MM.1S (cell line): ENCODE data around the gene MROH2A.

Experiments used
- DNase-seq: peaks from one replicate; pipeline ENCODE4 v3.0.0-alpha.2; 2015
- H2AFZ ChIP-seq: fragments of 300-600 bp; sonication (generic); 2 replicates; pipeline ENCODE4 v1.6.0; 2016; ENCODE audit warnings: antibody characterized with exemption, low read length
- H3F3A ChIP-seq: fragments of 300-600 bp; sonication (generic); 2 replicates; pipeline ENCODE4 v1.6.1; 2016; ENCODE audit warnings: mild to moderate bottlenecking, antibody characterized with exemption, low read length, moderate library complexity, mixed read lengths; ENCODE audit not compliant: insufficient read depth
- H3K27ac ChIP-seq: fragments of 300-600 bp; sonication (generic); 2 replicates; pipeline ENCODE4 v1.5.1; 2016; ENCODE audit warnings: mild to moderate bottlenecking, low read length
- H3K27me3 ChIP-seq: fragments of 300-600 bp; sonication (generic); replicated peaks from 2 replicates; pipeline ENCODE4 v1.6.0; 2016; ENCODE audit warnings: low read length; ENCODE audit not compliant: insufficient read depth
- H3K36me3 ChIP-seq: fragments of 300-600 bp; sonication (generic); replicated peaks from 2 replicates; pipeline ENCODE4 v1.6.1; 2016; ENCODE audit warnings: mild to moderate bottlenecking, low read length, mixed read lengths; ENCODE audit not compliant: insufficient read depth
- H3K4me1 ChIP-seq: fragments of 300-600 bp; sonication (generic); 2 replicates; pipeline ENCODE4 v1.6.1; 2016; ENCODE audit warnings: low read length, mixed read lengths
- H3K4me2 ChIP-seq: fragments of 300-600 bp; sonication (generic); 2 replicates; pipeline ENCODE4 v1.6.0; 2016; ENCODE audit warnings: low read depth, low read length
- H3K4me3 ChIP-seq: fragments of 300-600 bp; sonication (generic); 2 replicates; pipeline ENCODE4 v1.5.1; 2016; ENCODE audit warnings: low read length, mixed read lengths
- H3K79me2 ChIP-seq: fragments of 300-600 bp; sonication (generic); 2 replicates; pipeline ENCODE4 v1.6.1; 2016; ENCODE audit warnings: mixed run types, low read length, mixed read lengths
- H3K9ac ChIP-seq: fragments of 300-600 bp; sonication (generic); 2 replicates; pipeline ENCODE4 v1.6.1; 2016; ENCODE audit warnings: low read length, mixed read lengths
- H3K9me2 ChIP-seq: fragments of 300-600 bp; sonication (generic); replicated peaks from 2 replicates; pipeline ENCODE4 v1.6.1; 2016; ENCODE audit warnings: mild to moderate bottlenecking, low read length, mixed read lengths; ENCODE audit not compliant: insufficient read depth
- H3K9me3 ChIP-seq: fragments of 300-600 bp; sonication (generic); replicated peaks from 2 replicates; pipeline ENCODE4 v1.6.1; 2016; ENCODE audit warnings: mild to moderate bottlenecking, low read length, mixed read lengths; ENCODE audit not compliant: insufficient read depth
- H4K20me1 ChIP-seq: fragments of 300-600 bp; sonication (generic); 2 replicates; pipeline ENCODE4 v1.6.1; 2016; ENCODE audit warnings: mild to moderate bottlenecking, low read length, moderate library complexity, mixed read lengths; ENCODE audit not compliant: insufficient read depth
- CTCF ChIP-seq: fragments of 300-600 bp; sonication (generic); IDR thresholded peaks from 2 replicates; pipeline ENCODE4 v1.5.1; 2016; ENCODE audit warnings: antibody characterized with exemption, low read length, mixed read lengths
- EZH2 ChIP-seq: fragments of 300-600 bp; sonication (generic); optimal IDR thresholded peaks from 2 replicates; pipeline ENCODE3; 2017; ENCODE audit warnings: low read depth, mild to moderate bottlenecking, antibody characterized with exemption, low read length, mixed read lengths
- EZH2phosphoT487 ChIP-seq: fragments of 300-600 bp; sonication (generic); IDR thresholded peaks from 2 replicates; pipeline ENCODE4 v1.6.1; 2018; ENCODE audit warnings: antibody characterized with exemption, low read length

MROH2A gene

DNA sequence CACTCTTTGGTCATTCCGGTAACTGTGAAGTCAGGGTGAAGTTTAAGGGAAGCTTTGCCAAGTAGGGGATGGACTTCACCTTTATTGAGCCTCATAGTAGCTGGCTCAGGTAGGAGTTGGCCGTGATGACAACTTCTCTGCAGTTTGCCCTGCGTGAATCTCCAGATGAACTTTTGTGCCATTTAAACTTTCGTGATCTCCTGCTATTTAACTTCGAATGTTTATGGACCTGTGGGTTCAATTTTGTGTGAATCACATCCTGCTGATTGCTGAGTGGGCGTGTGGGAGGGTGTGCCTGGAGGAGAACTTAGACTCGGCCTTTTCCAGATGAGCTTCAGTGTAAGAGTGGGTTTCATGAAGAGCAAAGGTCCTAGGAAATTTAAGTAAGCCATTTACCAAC lies 13.9 kb upstream of the MROH2A start:
- Histone ChIP-seq H3K36me3 (no peaks in the 10 kb centered on the region), H2AFZ (no peak overlapping the region), H3F3A (no peaks in the 10 kb centered on the region), H3K27ac (no peak overlapping the region), H3K4me1 (no peaks in the 10 kb centered on the region), H3K9me2 (no peaks in the 10 kb centered on the region), H3K4me2 (no peak overlapping the region), H3K9ac (no peak overlapping the region), H3K79me2 (no peaks in the 10 kb centered on the region), H3K9me3 (no peaks in the 10 kb centered on the region), H4K20me1 (no peaks in the 10 kb centered on the region), H3K4me3 (no peak overlapping the region), H3K27me3 (no peaks in the 10 kb centered on the region)
- TF ChIP-seq EZH2 (no peak), CTCF (no peak), EZH2phosphoT487 (no peak)
- no peak for DNase-seq

DNA sequence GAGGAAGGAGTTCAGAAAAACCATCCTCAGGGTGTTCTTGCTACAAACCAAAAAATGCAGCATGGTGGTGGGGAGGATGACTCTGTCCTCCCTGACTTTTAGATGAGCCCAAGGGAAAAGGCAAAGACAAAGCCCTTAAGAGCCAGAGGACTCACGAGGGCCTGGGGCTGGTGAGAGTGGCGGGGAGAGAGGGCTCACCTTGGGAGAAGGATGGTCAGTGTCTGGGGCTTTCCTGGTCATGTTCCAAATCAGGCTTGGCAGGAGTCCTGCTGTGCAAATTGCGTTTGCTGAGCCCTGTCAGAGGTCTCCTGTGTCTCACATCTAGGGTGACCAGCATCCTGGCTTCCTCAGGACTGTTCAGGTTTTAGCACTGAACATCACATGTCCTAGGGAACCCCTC lies 13.4 kb upstream of the MROH2A start:
- Histone ChIP-seq H3K27ac (no peak overlapping the region), H3K79me2 (no peaks in the 10 kb centered on the region), H3K4me1 (no peaks in the 10 kb centered on the region), H3K36me3 (no peaks in the 10 kb centered on the region), H4K20me1 (no peaks in the 10 kb centered on the region), H2AFZ (no peak overlapping the region), H3F3A (no peaks in the 10 kb centered on the region), H3K9me3 (no peaks in the 10 kb centered on the region), H3K4me3 (no peak overlapping the region), H3K27me3 (no peaks in the 10 kb centered on the region), H3K9ac (no peak overlapping the region), H3K4me2 (no peak overlapping the region), H3K9me2 (no peaks in the 10 kb centered on the region)
- DNase-seq = no peak
- TF ChIP-seq CTCF (no peak), EZH2 (no peak), EZH2phosphoT487 (no peak)

GRCh38 chr2:233766416-233766815 lies 11.7 kb upstream of the MROH2A start:
- no peak overlapping the region for H3K4me3 ChIP-seq
- no peak for DNase-seq
- H3K27ac ChIP-seq = no peak overlapping the region
- H4K20me1 ChIP-seq = no peaks in the 10 kb centered on the region
- no peaks in the 10 kb centered on the region for H3K9me2 ChIP-seq
- no peaks in the 10 kb centered on the region for H3K36me3 ChIP-seq
- H3K4me2 ChIP-seq = no peak overlapping the region
- H3F3A ChIP-seq = no peaks in the 10 kb centered on the region
- no peaks in the 10 kb centered on the region for H3K9me3 ChIP-seq
- H3K79me2 ChIP-seq = no peaks in the 10 kb centered on the region
- H3K9ac ChIP-seq = no peak overlapping the region
- TF ChIP-seq EZH2 (no peak), CTCF (no peak), EZH2phosphoT487 (no peak)
- no peaks in the 10 kb centered on the region for H3K27me3 ChIP-seq
- H2AFZ ChIP-seq = no peak overlapping the region
- H3K4me1 ChIP-seq = no peaks in the 10 kb centered on the region
